Mammary epithelial cell (primary cell): Measurements from ENCODE around the gene EHF.

Experiments used
- CTCF ChIP-seq, 2 donors: IDR thresholded peaks in 1 of 2; conservative IDR thresholded peaks in 1 of 2; 2 replicates each; pipeline ENCODE4 v1.5.1; 2011 to 2012; ENCODE audit warnings: inconsistent platforms in 2 of 2, low read length in 2 of 2, mild to moderate bottlenecking in 2 of 2, control low read depth in 1 of 2, low read depth in 1 of 2; ENCODE audit not compliant: insufficient read depth in 1 of 2; ENCODE audit errors: extremely low read depth in 1 of 2
- EZH2 ChIP-seq: IDR thresholded peaks from 2 replicates; pipeline ENCODE4 v1.6.1; 2012; ENCODE audit warnings: low read length, inconsistent platforms, borderline replicate concordance

DNA sequence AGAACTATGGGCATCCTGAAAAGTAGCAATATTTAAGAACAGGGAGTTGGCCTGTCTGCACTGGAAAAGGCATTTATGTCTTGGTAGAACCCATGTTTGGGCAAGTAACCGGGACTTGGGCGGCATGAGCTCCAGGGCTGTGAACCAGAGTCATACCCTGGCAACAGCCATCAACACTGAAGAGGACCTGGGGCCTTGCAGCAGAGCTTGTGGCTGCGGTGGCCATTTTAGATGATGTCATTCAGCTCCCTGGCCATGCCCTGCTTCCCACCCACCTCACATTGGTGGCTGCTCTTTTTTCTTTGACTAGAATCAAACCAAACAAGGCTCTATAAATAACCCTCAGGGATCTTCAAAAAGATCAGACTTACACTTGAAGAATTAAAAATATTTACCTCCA, 26.6 kb downstream of the EHF start:
- TF ChIP-seq CTCF (conservative IDR thresholded peaks at IDR 0.05 in 1 of 2, IDR thresholded peaks at IDR 0.05 in 1 of 2; ENCODE audit: extremely low read depth in 1 of 2, insufficient read depth in 1 of 2, low read depth in 1 of 2, low read length in 2 of 2) (no peak), EZH2 (no peak)
